Pulmonary artery endothelial cell (primary cell): ENCODE results near the gene FARS2. TPM values are rescaled to one million over a fixed set of nuclear protein-coding genes. Genes with fewer than 3 reads are reported as not detected.

ENCODE experiments used
- DNase-seq: peaks from one replicate; pipeline ENCODE4 v3.0.0-alpha.2; 2011; ENCODE audit warnings: low read depth, low spot score
- total RNA-seq: library from RNA; depleted of rRNA; stranded (reverse); fragments of >200 nt; gene quantifications from 2 replicates; pipeline ENCODE4 v1.2.3, GENCODE V29; 2014

FARS2 gene
- total RNA-seq, 1 donor from 2014 or later: 33.0 TPM

GRCh38 chr6:5466281-5467136, 205.2 kb downstream of the FARS2 start:
- DNase-seq: peak; percentile 29

DNA sequence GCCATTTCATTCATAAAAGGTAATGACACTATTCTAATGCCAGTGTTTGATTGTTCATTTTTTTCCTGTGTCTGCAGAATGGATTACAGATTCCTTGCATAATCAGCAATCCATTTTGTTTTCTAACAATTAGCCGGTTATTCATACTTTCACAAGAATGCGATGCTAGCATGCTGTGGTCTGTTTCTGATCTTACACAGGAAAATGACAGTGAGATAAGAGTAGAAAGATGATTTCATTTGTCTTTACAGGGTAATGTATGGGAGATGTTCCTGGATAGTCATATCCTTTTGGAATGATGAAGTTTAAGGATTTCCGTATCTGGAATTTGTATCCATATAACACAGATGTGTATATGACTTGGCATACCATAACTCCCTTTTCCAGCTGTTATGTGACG, 207.3 kb downstream of the FARS2 start:
- DNase-seq: no peak

- DNase-seq: no peak
Measured at GRCh38 chr6:5469101-5469846, 208.0 kb downstream of the FARS2 start.

DNA sequence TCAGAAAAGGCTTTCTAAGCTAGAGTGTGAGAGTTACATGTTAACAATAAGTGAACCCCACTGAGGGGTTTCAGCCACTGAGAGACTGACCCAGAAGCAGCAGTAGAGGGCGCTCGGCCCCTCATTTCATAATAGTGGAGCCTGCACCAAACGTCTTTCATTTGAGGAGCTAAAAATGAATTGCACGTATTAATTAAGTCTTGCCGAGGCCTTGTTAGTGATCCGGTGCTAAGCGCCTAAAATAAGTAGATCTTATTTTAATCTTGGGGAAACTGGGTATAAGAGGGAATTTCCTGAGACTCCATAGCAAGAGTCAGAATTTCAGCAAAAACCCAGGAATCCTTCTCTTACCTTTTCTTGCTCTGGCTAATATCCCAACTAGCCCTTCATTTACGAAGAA, 209.7 kb downstream of the FARS2 start:
- DNase-seq: peak; percentile 7

DNA sequence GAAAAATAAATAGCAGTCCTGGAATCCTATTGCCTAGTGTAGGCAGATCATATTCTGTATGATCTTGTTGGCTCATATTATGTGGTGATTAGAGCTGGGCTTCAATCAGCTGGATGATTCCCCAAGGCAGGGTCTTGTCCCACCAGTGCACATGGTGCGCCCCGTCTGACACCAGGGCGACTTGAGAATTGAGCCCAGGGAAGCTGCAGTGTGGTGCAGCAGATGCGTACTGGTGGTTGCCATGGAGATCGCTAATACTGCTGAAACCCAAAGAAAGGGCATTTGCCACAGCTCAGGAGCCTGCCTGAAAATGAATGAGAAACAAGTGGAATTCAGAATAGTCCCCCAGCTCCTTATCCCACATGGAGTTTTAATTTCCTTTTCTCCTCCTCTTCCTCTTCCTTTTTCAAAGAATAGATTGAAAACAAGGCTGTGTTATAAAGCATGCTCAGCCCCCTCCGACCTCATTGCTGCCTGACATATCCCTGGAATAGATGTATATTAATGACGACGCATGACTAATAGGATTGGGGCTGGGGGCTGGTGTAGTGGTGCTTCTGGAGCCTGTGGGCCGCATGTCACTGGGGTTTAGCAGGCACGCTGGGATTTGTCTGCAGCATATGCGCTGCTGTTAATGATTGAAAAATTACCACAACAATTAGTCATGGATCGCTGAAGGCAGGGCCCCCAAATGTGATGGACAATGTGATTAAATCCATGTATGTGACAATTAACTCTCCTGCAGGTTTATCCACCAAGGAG, 210.5 kb downstream of the FARS2 start:
- no peak for DNase-seq

- DNase-seq: no peak
Measured at GRCh38 chr6:5472571-5472970, 211.3 kb downstream of the FARS2 start.

DNA sequence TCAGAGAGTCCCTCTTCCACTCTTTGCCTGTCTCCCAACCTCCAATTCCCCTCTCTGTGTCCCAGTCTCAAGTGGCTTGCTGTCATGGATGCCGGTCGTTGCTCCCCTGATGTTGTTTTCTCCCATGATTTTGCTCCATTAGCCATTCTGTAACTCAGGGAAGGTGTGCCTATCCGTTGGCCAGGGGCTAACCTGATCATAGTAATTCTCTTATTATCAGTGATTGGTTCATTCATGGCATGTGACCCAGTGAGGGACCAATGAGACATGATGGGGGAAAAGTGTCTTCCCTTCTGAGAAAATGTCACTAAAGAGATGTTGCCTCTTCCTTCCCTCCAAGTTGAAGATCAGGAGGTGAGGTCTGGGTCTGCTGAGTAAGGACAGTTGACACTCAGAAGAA, 214.5 kb downstream of the FARS2 start:
- no peak for DNase-seq

DNA sequence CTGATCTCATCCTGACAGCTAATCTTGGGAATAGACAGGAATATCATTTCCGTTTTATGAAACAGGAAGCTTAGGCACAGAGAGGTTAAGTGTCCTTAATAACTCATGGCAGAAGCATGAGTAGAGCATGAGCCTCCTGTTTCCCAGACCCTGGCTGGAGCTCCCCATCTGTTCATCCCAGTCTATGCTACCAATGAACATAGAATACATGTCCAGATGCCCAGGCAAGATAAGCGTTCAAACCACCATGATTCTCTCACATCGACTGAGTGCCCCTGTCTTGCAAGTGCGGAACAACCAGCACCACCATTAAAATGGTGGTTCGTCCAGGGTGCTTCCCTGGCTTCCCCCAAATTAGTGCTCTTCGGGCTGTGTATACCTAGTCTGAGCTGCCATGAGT, 217.1 kb downstream of the FARS2 start:
- DNase-seq: no peak

GRCh38 chr6:5481033-5481432, 219.7 kb downstream of the FARS2 start:
- DNase-seq: no peak

GRCh38 chr6:5481750-5482149, 220.4 kb downstream of the FARS2 start:
- no peak for DNase-seq

GRCh38 chr6:5482619-5483018, 221.3 kb downstream of the FARS2 start:
- no peak for DNase-seq

- no peak for DNase-seq
Measured at GRCh38 chr6:5484692-5485091, 223.4 kb downstream of the FARS2 start.

DNA sequence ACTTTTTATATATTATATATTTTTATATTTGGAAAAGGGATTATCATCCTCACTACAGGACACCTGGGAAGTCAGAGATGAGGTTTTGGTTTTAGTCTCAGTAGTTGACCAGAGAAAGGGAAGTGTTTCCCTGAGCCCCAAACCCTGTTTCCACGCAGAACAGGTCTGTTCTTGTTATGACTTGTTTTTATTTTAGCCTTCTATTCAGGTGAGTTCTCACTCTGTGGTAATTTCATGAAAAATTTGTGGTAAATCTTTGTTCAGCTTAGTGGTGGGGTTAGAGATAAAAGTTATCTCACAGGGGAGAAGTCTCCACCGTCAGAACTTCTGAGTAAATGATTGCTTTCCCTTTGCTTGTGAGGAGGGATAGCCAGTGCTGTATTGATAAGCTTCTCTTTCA, 224.9 kb downstream of the FARS2 start:
- no peak for DNase-seq

DNA sequence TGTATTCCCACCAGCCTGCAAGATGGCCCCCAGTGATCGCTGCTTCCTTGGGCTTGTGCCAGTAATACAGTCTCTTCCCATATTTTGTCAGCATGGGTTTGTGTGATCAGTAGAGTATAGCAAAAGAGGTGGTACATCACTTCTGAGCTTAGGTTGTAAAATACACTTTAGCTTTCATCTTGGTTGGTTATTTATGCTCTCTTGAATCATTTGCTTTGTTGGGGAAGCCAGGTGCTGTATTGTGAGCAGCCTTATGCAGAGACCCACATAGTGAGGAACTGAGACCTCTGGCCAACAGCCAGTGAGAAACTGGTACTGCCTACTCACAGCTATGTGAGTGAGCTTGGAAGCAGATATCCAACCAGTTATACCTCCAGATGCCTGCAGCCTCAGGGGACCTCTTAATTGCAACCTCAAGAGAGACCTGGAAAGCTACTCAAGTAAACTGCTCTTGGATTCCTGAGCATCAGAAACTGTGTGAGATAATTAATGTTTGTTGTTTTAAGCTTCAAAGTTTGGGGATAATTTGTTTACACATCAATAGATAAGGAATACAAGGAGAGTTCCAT, 229.3 kb downstream of the FARS2 start:
- no peak for DNase-seq

GRCh38 chr6:5492356-5492755, 231.0 kb downstream of the FARS2 start:
- no peak for DNase-seq

DNA sequence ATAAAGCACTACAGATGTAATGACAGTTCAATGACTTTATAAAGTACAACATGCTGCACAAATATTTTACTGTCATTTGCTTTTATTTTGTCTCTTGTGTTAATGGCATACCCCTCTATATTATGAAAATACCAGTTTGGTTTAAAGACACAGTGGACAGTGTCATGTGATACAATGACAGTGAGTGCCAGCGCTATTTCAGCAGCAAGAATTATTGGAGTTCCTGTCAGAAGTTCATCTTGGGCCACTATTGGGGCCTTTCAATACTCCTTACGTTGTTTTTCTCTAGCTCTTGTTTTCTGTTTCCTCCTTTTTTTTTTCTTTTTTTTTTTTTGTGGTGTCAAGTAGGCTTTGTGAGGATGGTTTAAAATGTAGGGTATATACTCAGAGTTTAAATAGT, 232.5 kb downstream of the FARS2 start:
- DNase-seq: no peak

GRCh38 chr6:5497896-5498578, 236.7 kb downstream of the FARS2 start:
- no peak for DNase-seq

- DNase-seq: no peak
Measured at GRCh38 chr6:5498579-5498899, 237.2 kb downstream of the FARS2 start.

DNA sequence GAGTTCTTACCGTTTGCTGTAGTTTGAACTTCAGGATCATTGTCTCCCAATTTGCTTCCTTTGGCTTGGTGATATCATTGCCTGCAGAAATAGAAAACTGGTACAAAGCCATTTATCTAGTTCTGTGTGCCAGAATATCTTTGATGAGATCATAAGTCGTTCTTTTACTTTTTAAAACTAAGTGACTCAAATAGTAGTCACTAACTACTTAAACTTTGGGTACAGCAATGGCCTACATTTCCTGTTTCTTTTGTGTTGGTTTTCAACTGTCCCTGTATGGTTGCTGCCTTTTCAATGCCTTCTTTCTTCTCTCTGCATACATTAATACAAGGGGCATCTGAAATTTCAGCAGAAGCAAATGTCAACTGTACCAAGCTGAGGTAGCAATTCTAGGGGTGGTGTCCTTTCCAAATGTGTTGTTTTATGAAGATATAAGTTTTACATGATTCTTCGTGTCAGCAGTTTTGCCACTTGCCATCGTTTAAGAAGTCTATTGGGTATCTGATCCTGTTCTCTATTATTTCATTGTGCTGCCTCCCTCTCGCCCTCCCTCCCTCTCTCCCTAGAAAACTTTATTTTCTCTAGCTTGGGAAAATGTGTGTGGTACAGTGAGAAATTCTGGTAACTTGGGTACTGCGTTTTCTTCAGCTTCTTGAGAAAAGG, 238.5 kb downstream of the FARS2 start:
- no peak for DNase-seq

- no peak for DNase-seq
Measured at GRCh38 chr6:5501837-5502236, 240.5 kb downstream of the FARS2 start.

GRCh38 chr6:5504078-5504477, 242.8 kb downstream of the FARS2 start:
- DNase-seq: no peak
